CD1c-positive myeloid dendritic cell (primary cell): Measurements from ENCODE around the gene CRYAA.
"Not testable (repeated sequence)": the region's sequence is repeated elsewhere in the genome, so short reads cannot be mapped to it uniquely, and the experiment has no call there.

ENCODE experiments used
- DNase-seq: peaks from one replicate; pipeline ENCODE4 v3.0.0-alpha.2; 2016; ENCODE audit errors: extremely low spot score

CRYAA gene

GRCh38 chr21:43168708-43169107, at the start of gene CRYAA:
TSS of gene CRYAA (plus strand) at chr21:43169008. CDS start at chr21:43169100, 92 bp downstream.
- DNase-seq, result not testable (repeated sequence)

- not testable (repeated sequence) for DNase-seq
Observed at GRCh38 chr21:43130094-43130493, 38.7 kb upstream of the CRYAA start.

GRCh38 chr21:43134520-43134919, 34.3 kb upstream of the CRYAA start:
- DNase-seq, result not testable (repeated sequence)

- DNase-seq, result not testable (repeated sequence)
Observed at GRCh38 chr21:43138944-43139343, 29.9 kb upstream of the CRYAA start.

- DNase-seq, result not testable (repeated sequence)
Observed at GRCh38 chr21:43141407-43141806, 27.4 kb upstream of the CRYAA start.

GRCh38 chr21:43146637-43147036, 22.2 kb upstream of the CRYAA start:
- not testable (repeated sequence) for DNase-seq

GRCh38 chr21:43147999-43148398, 20.8 kb upstream of the CRYAA start:
- DNase-seq, result not testable (repeated sequence)

- not testable (repeated sequence) for DNase-seq
Observed at GRCh38 chr21:43149344-43149743, 19.5 kb upstream of the CRYAA start.

GRCh38 chr21:43153601-43154000, 15.2 kb upstream of the CRYAA start:
- DNase-seq, result not testable (repeated sequence)

- not testable (repeated sequence) for DNase-seq
Observed at GRCh38 chr21:43159279-43160175, 9.3 kb upstream of the CRYAA start.

- not testable (repeated sequence) for DNase-seq
Observed at GRCh38 chr21:43161826-43162707, 6.7 kb upstream of the CRYAA start.

- not testable (repeated sequence) for DNase-seq
Observed at GRCh38 chr21:43162708-43163205, 6.1 kb upstream of the CRYAA start.

GRCh38 chr21:43164823-43165222, 4.0 kb upstream of the CRYAA start:
- DNase-seq, result not testable (repeated sequence)

GRCh38 chr21:43165734-43166133, 3.1 kb upstream of the CRYAA start:
- not testable (repeated sequence) for DNase-seq

- not testable (repeated sequence) for DNase-seq
Observed at GRCh38 chr21:43169230-43169886, 550 bp downstream of the CRYAA start.

- DNase-seq, result not testable (repeated sequence)
Observed at GRCh38 chr21:43169891-43170290, 1.1 kb downstream of the CRYAA start.

GRCh38 chr21:43172812-43173211, 4.0 kb downstream of the CRYAA start:
- DNase-seq, result not testable (repeated sequence)

GRCh38 chr21:43173438-43173837, 4.6 kb downstream of the CRYAA start:
- DNase-seq, result peak; percentile 36

GRCh38 chr21:43173930-43174329, 5.1 kb downstream of the CRYAA start:
- DNase-seq, result not testable (repeated sequence)

- DNase-seq, result not testable (repeated sequence)
Observed at GRCh38 chr21:43174998-43175397, 6.2 kb downstream of the CRYAA start.

GRCh38 chr21:43176621-43177020, 7.8 kb downstream of the CRYAA start:
- DNase-seq, result not testable (repeated sequence)
